DMS 273 treated with DMSO at 0.1 percent for 48 hours (cell line): Measurements from ENCODE around the gene GSE1.

Experiments used
- DNase-seq: peaks from one replicate; lab custom pipeline; 2025; lab: John Stamatoyannopoulos, UW

Gene GSE1

DNA sequence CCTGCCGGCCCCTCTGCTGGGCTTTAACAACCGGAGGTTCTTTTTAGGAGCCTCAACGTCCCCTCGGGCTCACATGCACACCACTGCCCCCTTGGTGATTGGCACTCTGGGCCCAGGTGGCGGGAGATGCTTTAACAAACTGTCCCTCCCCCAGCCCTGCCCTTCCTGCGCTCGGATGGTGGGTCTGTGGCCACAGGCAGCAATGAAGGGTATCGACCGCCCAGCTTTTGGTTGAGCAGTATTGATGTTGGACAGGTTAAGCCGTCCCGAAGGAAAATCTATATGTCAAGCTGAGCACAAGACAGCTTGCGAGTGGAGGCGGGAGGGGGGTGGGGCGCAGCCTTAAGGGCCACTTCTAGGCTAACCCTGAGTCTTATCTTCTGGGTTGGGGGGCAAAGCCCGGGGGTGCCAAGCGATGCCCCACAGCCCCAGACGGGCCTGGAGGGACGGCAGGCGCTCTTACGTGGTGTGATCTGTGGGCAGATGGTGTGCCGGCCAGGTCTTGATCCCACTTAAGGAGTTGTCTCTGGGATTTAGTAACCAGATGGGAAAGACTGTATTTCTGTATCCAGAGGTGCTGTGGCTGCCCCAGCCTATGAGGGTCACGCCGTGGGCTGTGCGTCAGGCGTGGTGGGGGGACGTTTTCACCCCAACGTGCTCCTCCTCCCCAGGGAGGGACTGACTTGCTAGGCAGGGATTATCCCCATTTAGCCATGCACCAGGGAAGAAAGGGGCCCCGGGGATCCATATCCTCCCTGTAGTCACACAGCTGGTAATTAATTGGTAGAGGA is 6.2 kb downstream of the GSE1 start:
- no peak for DNase-seq

DNA sequence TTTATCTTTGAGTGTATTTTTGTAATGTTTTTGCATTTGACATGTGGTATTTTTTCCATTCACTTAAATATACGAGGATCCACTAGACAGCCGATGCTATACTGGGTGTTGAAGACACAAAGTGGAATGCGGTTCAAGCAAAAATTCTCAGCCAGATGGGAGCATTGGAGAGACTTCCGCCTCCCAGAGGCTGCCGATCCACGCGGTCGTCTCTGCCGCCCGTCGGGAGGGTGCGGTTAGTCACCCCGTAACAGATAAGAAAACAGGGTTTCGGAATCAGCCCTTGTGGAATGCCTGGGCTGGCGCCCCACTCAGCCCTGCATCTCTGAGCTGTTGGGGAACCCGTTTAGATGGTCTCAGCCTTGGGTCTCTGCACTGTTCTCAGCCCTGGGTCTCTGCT is 7.3 kb downstream of the GSE1 start:
- no peak for DNase-seq

DNA sequence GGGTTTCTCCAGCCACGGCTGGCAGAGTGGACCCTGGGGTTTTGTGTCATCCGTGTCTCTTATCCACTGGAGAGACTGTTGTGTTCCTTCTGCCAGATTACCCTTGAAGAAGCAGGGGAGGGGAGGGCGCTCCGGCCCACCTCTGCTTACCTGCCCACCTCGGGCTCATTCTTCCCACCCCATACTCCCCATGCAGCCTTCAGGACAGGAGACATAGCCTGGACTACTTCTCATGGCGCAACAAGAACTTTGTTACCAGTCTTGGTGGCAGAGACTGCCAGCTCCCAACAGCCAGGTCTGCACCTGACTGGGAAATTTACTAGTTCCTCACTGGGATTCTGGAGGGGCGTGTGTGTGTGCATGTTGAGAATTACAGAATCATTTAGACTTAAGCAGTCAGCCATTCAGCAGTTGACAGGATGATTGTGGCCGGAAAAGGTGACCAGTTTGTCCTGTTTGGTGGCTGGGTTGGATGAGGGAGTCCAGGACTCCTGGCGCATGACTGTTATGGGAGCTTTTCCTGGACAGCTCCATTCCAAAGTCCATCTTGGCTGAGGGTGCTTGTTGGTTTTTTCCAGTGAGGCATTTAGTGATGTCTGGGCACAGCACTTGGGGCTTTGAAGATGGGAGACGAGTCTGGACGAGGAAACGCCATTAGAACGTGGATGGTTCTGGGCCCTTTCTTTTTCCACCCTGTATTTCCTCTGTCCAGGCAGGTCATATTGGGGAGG is 8.7 kb downstream of the GSE1 start:
- no peak for DNase-seq

DNA sequence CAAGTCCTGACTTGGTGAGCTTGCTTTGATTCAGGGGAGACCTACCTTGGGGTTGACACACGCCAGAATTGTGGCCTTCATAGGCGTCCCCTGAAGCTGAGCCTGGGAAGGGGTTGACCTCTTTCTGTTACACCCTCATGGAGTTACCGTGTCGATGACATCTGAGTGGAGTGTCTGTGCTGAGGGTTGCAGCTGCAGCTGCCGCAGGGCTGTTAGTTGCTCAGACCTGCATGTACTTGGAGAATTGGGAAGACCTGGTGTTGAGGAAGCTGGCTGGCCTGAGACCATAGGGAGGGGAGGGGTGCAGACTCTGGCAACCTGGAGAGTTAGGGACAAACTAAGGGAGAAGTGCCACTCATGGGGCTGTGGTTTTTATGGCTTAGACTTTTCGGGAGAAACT is 9.6 kb downstream of the GSE1 start:
- DNase-seq, result no peak

DNA sequence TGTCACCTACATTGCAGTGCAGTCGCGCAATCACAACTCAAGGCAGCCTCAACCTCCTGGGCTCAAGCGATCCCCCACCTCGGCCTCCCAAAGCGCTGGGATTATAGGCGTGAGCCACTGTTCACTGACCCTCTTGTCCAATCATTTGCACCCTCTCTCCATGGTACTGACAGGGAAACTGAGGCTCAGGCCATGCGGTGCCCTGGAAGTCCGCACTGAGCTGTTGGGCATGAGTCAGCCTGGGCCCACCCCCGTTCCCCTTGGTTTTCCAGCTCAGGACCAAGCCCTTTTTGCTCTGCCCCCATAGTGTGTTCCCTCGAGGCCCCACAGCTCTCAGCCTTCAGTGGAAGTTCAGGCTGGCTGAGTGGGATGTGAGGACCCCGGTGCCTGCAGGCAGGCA is 10.1 kb downstream of the GSE1 start:
- DNase-seq, result no peak

DNA sequence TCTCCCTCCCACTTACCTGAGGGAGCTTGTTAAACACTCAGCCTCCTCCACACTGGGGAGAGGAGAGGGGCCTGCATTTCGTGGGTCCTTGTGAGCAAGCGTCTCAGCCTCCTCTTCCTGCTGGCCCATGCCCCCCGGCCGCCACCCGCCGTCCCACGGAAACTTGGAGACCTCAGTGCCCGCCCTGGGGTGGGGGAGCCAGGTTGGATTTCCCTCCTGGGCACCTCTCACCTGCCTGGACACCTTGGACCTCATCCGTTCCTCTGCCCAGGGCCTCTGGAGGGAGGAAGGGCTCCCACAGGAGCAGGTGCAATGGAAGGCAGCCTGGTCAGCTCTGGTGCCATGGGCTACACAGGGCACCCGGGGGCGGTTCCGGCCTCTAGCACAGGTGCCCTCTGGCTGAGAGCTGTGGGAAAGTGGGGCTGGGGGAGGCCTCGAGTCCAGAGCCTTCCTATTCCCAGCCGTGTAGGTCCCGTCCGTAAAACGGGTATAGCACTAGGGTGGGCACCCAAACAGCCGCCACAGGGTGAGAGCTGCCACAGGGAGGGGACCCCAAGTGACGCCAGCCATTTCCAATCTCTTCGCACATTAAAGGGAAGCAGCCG is 11.0 kb downstream of the GSE1 start:
- DNase-seq, result no peak

DNA sequence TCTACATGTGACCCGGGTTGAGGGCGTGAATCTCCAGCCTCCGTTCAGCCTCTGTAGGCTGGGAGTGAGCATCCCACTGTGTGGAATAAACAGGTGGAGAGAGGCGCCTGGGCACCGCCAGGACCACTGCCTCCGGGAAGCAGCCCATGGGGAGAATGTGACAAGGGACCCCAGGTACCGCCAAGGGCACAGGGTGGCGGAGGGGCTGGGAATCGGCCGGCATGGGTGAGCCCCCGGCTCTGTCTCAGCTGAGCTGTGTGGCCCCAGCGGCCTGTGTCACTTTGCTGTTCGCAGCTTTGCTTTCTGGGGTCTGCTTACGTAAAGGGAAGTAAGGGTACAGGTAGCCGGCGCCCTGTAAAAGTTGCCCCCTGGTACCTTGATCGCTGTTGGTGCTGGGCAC is 11.5 kb downstream of the GSE1 start:
- DNase-seq, result no peak

DNA sequence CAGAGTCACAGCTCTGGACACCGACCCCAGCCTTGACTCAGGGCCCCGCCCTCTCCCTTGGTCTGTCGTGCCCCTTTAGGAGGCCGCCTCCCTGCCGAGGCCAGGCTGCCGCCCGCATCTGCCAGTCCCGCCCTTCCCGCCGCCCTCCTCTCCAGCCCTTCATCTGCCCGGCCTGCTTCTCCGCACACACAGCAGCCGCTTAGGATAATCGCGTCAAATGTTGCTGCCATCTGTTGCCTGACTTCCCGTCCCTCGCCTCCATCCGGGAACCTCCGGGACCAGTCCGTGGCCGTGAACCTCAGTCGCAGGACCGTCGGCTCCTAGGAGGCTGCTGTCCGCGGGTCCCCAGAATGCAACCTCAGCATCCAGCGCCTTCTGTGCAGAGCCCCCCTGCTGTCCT is 11.9 kb downstream of the GSE1 start:
- peak; percentile 88 for DNase-seq

DNA sequence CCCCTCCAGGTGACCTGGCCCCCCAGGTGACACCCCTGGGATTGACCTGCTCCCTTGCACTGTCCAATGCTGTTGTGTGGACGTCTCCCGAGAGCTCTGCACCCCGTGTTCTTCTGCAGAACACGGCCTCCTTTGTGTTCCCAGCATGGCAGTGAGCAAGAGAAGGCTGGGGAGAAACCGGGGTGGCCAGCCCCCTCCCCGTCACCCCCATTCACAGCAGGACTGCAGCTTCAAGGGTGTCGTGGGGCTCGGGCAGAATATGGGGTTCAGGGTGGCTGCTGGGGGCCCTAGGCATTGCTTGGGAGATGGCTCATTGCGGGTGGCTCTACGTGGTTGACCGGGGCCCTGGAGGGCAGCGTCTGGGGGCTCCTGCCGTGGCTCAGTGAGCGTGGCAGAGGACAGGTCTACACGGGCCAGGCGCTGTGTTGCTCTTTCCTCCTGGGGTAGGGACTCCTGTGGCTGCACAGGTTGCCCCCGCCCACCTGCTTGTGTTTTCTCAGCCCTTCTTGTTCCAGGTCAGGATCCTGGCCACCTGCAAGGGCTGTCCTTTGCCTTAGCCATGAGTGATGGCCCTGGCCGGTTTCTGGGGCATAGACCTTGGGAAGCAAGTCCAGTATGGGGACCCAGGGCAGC is 12.5 kb downstream of the GSE1 start:
- no peak for DNase-seq

DNA sequence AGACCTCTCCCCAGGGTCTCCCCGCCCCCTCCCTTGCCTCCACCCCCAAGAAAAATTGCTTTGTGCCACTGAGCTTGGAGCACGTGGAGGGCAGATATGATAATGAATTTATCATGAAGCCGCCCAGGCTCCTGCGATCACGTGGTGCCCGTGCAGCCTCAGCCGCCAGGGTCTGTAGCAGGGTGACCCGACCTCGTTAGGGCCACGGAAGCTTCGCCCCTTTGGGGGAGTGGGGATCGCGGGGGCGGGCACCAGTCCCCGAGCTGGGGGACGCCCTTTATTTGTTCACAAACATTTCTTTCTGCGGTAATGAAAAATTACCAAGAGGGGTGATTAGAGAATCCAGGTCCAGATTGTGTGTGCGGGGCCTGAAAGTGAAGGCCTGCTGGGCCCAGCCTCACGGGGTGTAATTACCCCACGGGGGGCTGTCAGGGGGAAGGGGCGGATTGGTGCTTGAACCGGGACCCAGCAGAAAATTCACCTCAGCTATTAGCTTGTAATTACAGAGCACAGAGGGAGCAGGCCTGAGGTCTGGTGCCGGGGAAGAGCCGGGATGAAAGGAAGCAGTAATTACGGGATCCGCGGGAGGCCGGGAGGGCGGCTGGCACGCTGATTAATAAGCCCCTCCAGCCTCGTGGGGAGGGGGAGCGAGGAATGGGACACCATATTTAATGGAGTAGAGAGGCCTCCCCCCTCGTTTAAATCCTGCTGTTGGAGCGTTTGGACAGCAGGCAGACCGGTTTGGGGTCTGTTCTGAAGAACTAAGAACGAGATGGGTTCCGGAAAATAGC is 13.3 kb downstream of the GSE1 start:
- DNase-seq, result peak; percentile 90

DNA sequence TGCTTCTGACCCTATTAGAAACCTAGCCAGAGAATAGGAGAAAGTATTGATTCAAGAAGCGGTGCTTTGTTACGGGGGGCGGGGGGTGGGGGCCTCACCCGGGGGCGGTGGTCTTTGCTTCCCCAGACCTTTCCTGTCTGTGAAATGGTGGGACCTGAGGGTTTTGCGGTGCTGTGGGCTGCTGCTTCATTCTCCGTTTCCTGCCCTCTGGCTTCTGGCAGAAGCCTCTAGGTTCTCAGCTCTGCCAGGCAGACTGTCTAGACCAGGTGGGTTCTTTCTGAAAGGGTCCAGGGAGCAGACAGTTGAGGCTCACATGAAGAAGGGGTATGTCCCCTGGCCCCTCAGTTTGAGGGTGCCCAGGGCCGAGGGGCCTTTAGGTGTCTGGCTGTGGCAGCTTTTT is 14.0 kb downstream of the GSE1 start:
- DNase-seq, result no peak

DNA sequence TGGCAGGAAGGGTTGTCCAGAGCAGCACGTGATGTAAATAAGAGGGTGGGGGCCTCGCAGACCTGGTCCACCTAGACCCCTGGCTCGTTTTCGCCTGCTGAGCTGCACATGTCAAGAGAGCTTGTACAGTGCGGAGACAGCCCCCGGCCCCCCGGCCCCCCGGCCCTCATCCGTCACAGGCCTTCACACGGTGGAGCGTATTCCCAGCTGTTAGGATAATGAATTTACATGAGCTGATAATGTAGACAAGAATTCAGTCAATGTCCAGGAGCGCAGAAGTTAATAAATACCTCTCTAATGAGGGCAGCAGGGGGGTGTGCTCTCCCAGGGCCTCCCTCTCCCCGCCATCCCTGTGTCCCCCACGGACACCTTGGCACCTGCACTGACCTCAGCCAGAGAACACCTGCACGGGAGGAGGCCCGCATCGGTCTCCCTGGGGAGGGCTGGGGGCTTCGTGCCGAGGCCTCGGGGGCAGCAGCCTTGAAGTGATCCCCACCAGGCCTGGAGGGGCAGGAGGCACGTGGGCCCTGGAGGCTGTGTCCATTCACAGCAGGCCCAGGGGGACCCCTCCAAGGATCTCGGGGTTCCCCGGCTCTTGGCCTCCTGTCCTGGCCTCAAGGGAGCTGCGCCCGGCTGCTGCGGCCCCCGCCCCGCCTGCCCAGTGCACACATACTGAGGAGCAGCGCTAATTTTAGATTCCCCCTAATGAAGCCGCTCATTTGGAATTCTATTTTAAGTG is 14.6 kb downstream of the GSE1 start:
- DNase-seq, result no peak

DNA sequence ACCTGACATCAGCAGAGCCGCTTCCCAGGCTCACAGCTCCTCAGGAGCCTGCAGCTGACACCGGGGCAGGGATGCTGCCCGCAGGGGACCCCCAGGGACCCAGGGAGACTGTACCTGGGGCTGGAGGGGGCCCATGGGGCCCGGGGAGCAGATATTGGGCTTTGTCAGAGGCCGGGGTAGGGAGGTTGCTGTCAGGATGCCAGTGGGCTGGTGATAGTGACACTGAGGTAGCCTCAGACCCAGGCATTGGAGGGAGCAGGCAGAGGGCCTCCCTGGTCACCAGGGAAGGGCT is 15.1 kb downstream of the GSE1 start:
- no peak for DNase-seq

DNA sequence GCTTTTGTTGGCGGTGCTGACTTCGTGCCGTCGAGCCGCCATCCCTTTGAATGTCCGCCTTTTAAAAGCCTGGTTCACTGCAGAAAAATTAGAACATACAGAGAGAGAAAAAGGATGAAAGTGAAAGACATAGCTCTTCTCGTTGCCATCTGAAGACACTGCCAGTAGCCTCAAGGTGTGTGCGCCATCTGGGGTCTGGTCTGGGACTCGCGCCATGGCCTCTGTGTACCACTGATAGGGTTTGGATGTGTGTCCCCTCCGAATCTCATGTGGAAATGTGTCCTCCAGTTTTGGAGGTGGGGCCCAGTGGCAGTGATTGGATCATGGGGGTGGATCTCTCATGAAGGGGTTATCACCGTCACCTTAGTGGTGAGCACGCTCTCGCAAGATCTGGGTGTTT is 15.5 kb downstream of the GSE1 start:
- DNase-seq, result no peak

DNA sequence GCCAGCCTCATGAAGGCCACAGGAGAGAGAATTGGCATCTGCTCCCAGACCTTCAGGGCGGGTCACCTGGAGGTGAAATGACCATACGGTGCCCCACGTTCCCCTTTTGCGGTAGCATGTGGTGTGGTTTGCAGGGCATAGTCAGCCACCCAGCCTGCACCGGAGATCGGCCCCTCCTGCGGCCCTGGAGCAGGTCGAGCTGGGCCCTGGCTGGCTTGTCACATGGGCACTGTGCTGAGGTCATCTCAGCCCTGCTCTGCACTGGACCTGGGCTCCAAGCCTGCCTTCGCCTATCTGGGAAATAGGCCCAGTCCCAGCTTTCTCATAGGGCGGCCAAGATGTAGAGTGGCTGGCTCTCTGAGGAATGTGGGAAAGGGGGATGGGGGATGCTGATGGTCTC is 16.2 kb downstream of the GSE1 start:
- DNase-seq, result no peak

DNA sequence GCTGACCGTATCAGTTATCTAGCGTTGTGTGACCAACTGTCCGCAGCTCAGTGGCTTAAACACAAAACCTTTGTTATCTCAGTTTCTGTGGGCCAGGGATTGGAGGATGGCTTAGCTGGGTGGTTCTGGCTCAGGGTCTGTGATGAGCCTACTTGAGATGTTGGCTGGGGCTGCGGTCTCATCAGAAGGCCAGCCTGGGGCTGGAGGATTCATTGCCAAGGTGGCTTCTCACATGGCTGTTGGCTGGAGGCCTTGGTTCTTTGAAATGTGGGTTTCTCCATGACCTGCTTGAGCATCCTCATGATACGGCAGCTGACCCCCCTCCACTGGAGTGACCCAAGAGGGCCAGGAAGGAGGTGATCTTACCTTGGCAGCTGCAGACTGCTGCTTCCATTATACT is 16.7 kb downstream of the GSE1 start:
- DNase-seq, result no peak

DNA sequence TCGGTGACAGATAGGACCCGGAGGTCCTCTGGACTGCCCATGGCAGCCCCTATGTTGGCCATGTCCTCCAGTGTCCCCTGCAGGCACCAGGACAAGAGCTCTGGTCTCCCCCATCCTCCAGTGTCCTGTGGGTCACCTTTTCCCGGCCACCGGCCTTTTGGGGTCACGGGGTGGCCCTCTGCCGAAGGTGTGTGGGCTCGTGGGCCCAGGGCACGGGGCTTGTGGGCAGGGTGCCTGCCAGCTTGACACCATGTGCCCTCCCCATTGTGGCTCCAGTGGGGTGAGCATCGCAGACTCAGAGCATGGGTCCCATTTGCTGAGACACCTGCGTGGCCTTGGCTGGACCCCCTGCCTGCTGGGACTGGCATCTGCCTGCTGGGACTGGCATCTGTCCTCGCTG is 18.1 kb downstream of the GSE1 start:
- DNase-seq, result no peak

DNA sequence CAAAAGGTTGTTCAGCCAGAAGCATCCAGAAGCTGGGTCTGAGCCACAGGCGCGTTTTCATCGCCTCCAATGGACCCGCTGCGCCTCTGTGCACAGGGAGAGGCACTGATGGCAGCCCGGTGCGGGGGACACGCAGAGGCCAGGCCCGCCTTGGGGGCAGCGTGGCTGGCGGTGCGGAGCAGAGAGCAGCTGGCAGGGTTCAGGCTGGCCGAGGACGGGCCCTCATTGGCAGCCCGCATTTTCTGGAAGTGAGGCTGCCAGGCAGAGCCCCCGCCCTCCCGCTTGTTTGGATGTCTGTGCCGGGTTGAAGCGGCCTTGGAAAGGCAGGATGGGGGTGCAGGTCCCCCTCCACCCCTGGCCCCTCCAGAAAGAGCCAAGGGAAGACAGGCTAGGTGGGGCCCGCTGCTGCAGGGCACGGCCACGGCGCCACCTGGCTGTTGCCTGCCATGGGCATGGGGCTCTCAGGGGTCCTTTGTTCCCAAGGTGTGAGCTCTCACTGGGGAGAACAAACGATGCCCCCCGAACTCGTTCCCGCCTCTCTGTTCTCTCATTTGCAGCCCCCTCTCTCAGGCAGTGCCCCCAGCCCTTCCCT is 18.8 kb downstream of the GSE1 start:
- no peak for DNase-seq

DNA sequence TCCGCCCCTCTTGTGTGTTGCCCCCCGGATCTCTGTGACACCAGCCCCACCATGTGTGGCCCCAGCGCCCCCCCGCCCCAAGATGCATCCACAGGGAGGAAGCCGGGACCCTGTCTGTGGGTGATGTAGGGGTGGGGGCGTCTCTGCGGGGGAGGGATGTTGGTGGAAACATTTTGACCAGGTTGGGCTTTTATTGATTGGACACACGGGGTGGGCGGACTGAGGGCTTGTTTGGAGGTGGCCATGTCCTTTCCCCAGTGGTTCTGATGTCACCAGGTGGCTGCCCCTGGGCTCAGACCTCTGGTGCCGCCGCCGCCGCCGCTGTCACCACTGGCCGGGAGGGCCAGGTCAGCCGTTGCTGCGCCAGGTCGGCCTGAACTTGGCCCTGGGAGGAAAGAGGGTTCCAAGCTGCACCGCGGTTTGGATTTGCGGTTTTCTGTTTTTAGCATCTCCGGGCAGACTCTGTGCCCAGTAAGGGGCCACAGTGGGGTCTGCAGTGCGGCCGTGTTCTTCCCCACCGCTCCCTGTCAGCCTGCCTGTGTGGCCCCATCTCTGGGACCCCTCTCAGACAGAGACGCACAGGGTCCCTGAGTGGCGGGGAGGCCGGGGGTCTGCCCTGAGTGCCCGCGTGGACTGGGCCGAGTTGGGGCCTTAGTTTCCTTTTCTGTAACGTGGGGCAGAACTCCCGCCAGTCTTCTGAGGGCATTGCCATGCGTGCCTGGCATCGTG is 19.8 kb downstream of the GSE1 start:
- DNase-seq, result no peak

DNA sequence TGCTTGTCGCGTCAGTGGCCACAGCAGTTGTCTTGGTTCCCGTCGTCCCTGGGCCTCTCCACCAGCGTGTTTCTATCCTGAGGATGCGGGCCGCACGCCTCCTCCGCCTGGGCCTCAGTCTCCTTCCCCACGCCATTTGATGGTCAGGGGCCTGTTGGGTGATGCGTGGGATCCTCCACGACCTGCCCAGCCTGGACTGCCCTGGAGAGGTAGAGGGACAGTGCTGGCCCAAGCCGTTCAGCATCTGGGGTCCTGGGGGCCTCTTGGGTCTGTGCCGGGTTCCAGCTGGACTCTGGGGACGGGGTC is 20.3 kb downstream of the GSE1 start:
- DNase-seq, result no peak

DNA sequence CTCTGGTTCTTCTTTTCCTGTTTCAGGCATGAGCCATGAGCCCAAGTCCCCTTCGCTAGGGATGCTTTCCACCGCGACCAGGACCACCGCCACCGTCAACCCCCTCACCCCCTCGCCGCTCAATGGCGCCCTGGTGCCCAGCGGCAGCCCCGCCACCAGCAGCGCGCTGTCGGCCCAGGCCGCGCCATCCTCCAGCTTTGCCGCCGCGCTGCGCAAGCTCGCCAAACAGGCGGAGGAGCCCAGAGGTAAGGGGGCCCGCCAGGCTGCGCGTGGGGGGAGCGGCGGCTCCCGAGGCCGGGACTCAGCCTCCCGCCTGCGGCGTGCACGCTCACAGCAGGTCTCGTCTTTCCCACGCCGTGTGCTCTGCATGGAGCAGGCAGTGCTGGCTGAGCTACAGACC is 20.8 kb downstream of the GSE1 start:
- DNase-seq, result no peak
